GM12878 (cell line): ENCODE data around the gene SYK. TPM values are rescaled to one million over a fixed set of nuclear protein-coding genes. Genes with fewer than 3 reads are reported as not detected.

Experiments
- ATF7 ChIP-seq: fragments of 450-650 bp; IDR thresholded peaks from 2 replicates; pipeline ENCODE4 v1.6.1; 2016; ENCODE audit warnings: low read depth, mild to moderate bottlenecking
- BCL11A ChIP-seq: IDR thresholded peaks from 2 replicates; pipeline ENCODE4 v1.6.1; 2011; ENCODE audit warnings: low read depth, low read length
- CBX5 ChIP-seq: sonication (generic); IDR thresholded peaks from 2 replicates; pipeline ENCODE4 v1.6.1; 2016; ENCODE audit warnings: low read depth, moderate library complexity, mild to moderate bottlenecking, inconsistent platforms
- CREB1 ChIP-seq: IDR thresholded peaks from 2 replicates; pipeline ENCODE4 v1.6.1; 2012; ENCODE audit warnings: low read depth, mild to moderate bottlenecking, inconsistent platforms
- EGR1 ChIP-seq, 2 experiments: IDR thresholded peaks; 1 replicate in 1 of 2; 2 replicates in 1 of 2; pipeline ENCODE4 v1.6.1; 2011 to 2012; ENCODE audit warnings: low read depth in 2 of 2, low read length in 2 of 2, borderline replicate concordance in 1 of 2, mild to moderate bottlenecking in 1 of 2, moderate library complexity in 1 of 2
- ETV6 ChIP-seq, 2 experiments: fragments of 450-650 bp in 1 of 2; IDR thresholded peaks in 1 of 2; conservative IDR thresholded peaks in 1 of 2; 2 replicates each; pipeline ENCODE4 v1.6.1; 2014; ENCODE audit warnings: antibody characterized with exemption in 1 of 2, borderline replicate concordance in 1 of 2, low read depth in 1 of 2, mild to moderate bottlenecking in 1 of 2, moderate library complexity in 1 of 2
- FOXM1 ChIP-seq: IDR thresholded peaks from 2 replicates; pipeline ENCODE4 v1.6.1; 2012; ENCODE audit warnings: low read depth, mild to moderate bottlenecking, inconsistent platforms, low read length, moderate library complexity
- GATAD2B ChIP-seq: fragments of 450-650 bp; conservative IDR thresholded peaks from 2 replicates; pipeline ENCODE4 v1.6.1; 2017; ENCODE audit warnings: low read depth, mild to moderate bottlenecking, moderate library complexity
- IKZF2 ChIP-seq, 2 experiments: fragments of 450-650 bp; IDR thresholded peaks; 2 replicates each; pipeline ENCODE4 v1.6.1; 2017; ENCODE audit warnings: mild to moderate bottlenecking in 2 of 2, moderate library complexity in 2 of 2
- IRF4 ChIP-seq: IDR thresholded peaks from 2 replicates; pipeline ENCODE4 v1.6.1; 2011; ENCODE audit warnings: low read depth, low read length
- KDM1A ChIP-seq: fragments of 200-600 bp; sonication (generic); IDR thresholded peaks from 2 replicates; pipeline ENCODE4 v1.6.1; 2016; ENCODE audit warnings: borderline replicate concordance
- MEF2A ChIP-seq: IDR thresholded peaks from 2 replicates; pipeline ENCODE4 v1.6.1; 2011; ENCODE audit warnings: low read depth, mild to moderate bottlenecking, low read length, moderate library complexity; ENCODE audit not compliant: insufficient read depth
- MYB ChIP-seq: fragments of 150-350 bp; IDR thresholded peaks from 2 replicates; pipeline ENCODE4 v1.6.1; 2014; ENCODE audit warnings: mild to moderate bottlenecking, low read depth, low read length, borderline replicate concordance
- PAX5 ChIP-seq: IDR thresholded peaks from 2 replicates; pipeline ENCODE4 v1.6.1; 2011; ENCODE audit warnings: low read depth, low read length, borderline replicate concordance
- POLR2AphosphoS5 ChIP-seq: IDR thresholded peaks from 2 replicates; pipeline ENCODE4 v1.6.1; 2011; ENCODE audit warnings: mild to moderate bottlenecking, low read length, inconsistent platforms
- SIN3A ChIP-seq: IDR thresholded peaks from 2 replicates; pipeline ENCODE4 v1.6.1; 2012; ENCODE audit warnings: low read depth, low read length, improper control_type of control experiment
- SPI1 ChIP-seq: IDR thresholded peaks from 2 replicates; pipeline ENCODE4 v1.6.1; 2011; ENCODE audit warnings: low read depth, mild to moderate bottlenecking, low read length, moderate library complexity, borderline replicate concordance; ENCODE audit not compliant: insufficient read depth
- SUPT20H ChIP-seq: IDR thresholded peaks from 2 replicates; pipeline ENCODE4 v1.6.1; 2011; ENCODE audit warnings: low read depth, mild to moderate bottlenecking, low read length, moderate library complexity, borderline replicate concordance; ENCODE audit not compliant: control insufficient read depth
- TCF3 ChIP-seq: IDR thresholded peaks from 2 replicates; pipeline ENCODE4 v1.6.1; 2012; ENCODE audit warnings: low read depth, mild to moderate bottlenecking, low read length, borderline replicate concordance; ENCODE audit not compliant: insufficient read depth
- polyA plus RNA-seq, 11 experiments: library from polyadenylated mRNA; depleted of rRNA in 4 of 11; unstranded in 6 of 11; stranded (reverse) in 5 of 11; fragments of >200 nt; fragmentation: Nextera tagmentation in 4 of 11; fragmentation: Illumina TruSeq in 1 of 11; extraction: Ambion mirVana in 4 of 11; extraction: Trizol in 1 of 11; gene quantifications; 1 replicate in 1 of 11; 2 replicates in 10 of 11; pipeline versions ENCODE4 v1.2.1 to v1.2.3, GENCODE V29; 2011 to 2016; ENCODE audit warnings: inconsistent platforms in 2 of 11, missing spikeins in 2 of 11, low read depth in 1 of 11
- total RNA-seq, 4 experiments: library from RNA; depleted of rRNA in 3 of 4; stranded (reverse); fragments of >200 nt in 3 of 4; fragmentation: Illumina TruSeq in 1 of 4; extraction: Trizol in 1 of 4; gene quantifications; 2 replicates each; pipeline versions ENCODE4 v1.2.1 to v1.2.3, GENCODE V29; 2013 to 2021
- TF ChIP-seq, protein P1 (sequence below): IDR thresholded peaks from 2 replicates; pipeline ENCODE4 v1.6.1; 2011; ENCODE audit warnings: borderline replicate concordance, low read depth, mild to moderate bottlenecking, moderate library complexity, mixed read lengths, low read length; ENCODE audit not compliant: insufficient read depth; ENCODE audit errors: extremely low read length
- TF ChIP-seq, protein P2 (sequence below): fragments of 450-650 bp; conservative IDR thresholded peaks from 2 replicates; pipeline ENCODE4 v1.6.1; 2017; ENCODE audit warnings: mild to moderate bottlenecking, moderate library complexity
- TF ChIP-seq, protein P3 (sequence below): IDR thresholded peaks from 2 replicates; pipeline ENCODE4 v1.6.1; 2012; ENCODE audit warnings: low read depth, low read length, improper control_type of control experiment
- TF ChIP-seq, protein P4 (sequence below): IDR thresholded peaks from 2 replicates; pipeline ENCODE4 v1.6.1; 2011; ENCODE audit warnings: borderline replicate concordance, low read depth, mild to moderate bottlenecking, moderate library complexity, low read length; ENCODE audit not compliant: insufficient read depth, poor library complexity, severe bottlenecking
- TF ChIP-seq, protein P5 (sequence below): IDR thresholded peaks from 2 replicates; pipeline ENCODE4 v1.6.1; 2011; ENCODE audit warnings: low read depth, mild to moderate bottlenecking, low read length, moderate library complexity, borderline replicate concordance; ENCODE audit errors: extremely low read depth
- TF ChIP-seq, protein P6 (sequence below): fragments of 450-650 bp; IDR thresholded peaks from 2 replicates; pipeline ENCODE4 v1.6.1; 2014; ENCODE audit warnings: mild to moderate bottlenecking

Gene SYK
- total and polyA plus RNA-seq, 10 of the 15 experiments (the other 5 are each of a cell fraction or from before 2014, with no cell fraction given): 6.5 to 135 (median 68.8) TPM

DNA sequence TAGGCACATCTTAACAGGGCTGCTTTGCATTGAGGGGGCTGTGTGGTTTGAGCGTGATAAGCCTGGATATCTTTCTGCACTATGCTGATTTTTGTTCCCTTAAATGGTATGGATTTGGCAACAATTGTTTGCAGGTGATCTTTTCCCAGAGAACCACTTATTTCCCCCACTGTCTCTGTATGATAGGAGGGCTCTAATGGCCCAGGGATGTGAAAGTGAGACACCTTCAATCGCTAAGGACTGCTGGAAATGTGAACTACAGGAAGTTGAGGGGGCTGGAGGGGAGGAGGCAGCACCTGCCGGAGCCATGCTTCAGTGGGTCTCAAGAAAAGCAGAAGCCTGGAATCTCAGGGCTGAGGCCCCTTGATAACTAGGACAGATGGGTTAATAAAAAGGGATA is 29.4 kb downstream of the SYK start (continued):
- TF ChIP-seq, protein P1, sequence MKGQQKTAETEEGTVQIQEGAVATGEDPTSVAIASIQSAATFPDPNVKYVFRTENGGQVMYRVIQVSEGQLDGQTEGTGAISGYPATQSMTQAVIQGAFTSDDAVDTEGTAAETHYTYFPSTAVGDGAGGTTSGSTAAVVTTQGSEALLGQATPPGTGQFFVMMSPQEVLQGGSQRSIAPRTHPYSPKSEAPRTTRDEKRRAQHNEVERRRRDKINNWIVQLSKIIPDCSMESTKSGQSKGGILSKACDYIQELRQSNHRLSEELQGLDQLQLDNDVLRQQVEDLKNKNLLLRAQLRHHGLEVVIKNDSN: no peak
- TF ChIP-seq CBX5 (no peak), IKZF2 (IDR thresholded peaks at IDR 0.05) (peak; percentile 81 to 83), MEF2A (0 out of 2 replicates have a peak, but pooled peaks have one; percentile 38), KDM1A (no peak), ATF7 (no peak), FOXM1 (no peak), CREB1 (peak; percentile 14; the same call in 1 of the 2 replicates), GATAD2B (no peak), SUPT20H (no peak), POLR2AphosphoS5 (no peak), TCF3 (peak; percentile 81; the same call in 1 of the 2 replicates), BCL11A (peak; percentile 48), ETV6 (conservative IDR thresholded peaks at IDR 0.05 in 1 of 2, IDR thresholded peaks at IDR 0.05 in 1 of 2; ENCODE audit: borderline replicate concordance in 1 of 2, low read depth in 1 of 2) (peak in 1 of 2 experiments; percentile 66; a peak in 1 of 4 replicates), EGR1 (IDR thresholded peaks at IDR 0.05; ENCODE audit: borderline replicate concordance in 1 of 2, low read depth in 2 of 2, low read length in 2 of 2) (peak in 1 of 2 experiments; percentile 33; a peak in 1 of 3 replicates), SPI1 (peak; percentile 82; the same call in 1 of the 2 replicates), PAX5 (peak; percentile 90), IRF4 (no peak), MYB (no peak), SIN3A (no peak)
- TF ChIP-seq, protein P2, sequence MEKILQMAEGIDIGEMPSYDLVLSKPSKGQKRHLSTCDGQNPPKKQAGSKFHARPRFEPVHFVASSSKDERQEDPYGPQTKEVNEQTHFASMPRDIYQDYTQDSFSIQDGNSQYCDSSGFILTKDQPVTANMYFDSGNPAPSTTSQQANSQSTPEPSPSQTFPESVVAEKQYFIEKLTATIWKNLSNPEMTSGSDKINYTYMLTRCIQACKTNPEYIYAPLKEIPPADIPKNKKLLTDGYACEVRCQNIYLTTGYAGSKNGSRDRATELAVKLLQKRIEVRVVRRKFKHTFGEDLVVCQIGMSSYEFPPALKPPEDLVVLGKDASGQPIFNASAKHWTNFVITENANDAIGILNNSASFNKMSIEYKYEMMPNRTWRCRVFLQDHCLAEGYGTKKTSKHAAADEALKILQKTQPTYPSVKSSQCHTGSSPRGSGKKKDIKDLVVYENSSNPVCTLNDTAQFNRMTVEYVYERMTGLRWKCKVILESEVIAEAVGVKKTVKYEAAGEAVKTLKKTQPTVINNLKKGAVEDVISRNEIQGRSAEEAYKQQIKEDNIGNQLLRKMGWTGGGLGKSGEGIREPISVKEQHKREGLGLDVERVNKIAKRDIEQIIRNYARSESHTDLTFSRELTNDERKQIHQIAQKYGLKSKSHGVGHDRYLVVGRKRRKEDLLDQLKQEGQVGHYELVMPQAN: no peak
- TF ChIP-seq, protein P3, sequence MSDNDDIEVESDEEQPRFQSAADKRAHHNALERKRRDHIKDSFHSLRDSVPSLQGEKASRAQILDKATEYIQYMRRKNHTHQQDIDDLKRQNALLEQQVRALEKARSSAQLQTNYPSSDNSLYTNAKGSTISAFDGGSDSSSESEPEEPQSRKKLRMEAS: no peak
- TF ChIP-seq, protein P4, sequence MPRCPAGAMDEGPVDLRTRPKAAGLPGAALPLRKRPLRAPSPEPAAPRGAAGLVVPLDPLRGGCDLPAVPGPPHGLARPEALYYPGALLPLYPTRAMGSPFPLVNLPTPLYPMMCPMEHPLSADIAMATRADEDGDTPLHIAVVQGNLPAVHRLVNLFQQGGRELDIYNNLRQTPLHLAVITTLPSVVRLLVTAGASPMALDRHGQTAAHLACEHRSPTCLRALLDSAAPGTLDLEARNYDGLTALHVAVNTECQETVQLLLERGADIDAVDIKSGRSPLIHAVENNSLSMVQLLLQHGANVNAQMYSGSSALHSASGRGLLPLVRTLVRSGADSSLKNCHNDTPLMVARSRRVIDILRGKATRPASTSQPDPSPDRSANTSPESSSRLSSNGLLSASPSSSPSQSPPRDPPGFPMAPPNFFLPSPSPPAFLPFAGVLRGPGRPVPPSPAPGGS: no peak
- TF ChIP-seq, protein P5, sequence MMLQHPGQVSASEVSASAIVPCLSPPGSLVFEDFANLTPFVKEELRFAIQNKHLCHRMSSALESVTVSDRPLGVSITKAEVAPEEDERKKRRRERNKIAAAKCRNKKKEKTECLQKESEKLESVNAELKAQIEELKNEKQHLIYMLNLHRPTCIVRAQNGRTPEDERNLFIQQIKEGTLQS: no peak
- TF ChIP-seq, protein P6, sequence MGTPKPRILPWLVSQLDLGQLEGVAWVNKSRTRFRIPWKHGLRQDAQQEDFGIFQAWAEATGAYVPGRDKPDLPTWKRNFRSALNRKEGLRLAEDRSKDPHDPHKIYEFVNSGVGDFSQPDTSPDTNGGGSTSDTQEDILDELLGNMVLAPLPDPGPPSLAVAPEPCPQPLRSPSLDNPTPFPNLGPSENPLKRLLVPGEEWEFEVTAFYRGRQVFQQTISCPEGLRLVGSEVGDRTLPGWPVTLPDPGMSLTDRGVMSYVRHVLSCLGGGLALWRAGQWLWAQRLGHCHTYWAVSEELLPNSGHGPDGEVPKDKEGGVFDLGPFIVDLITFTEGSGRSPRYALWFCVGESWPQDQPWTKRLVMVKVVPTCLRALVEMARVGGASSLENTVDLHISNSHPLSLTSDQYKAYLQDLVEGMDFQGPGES: no peak
